SK-N-SH treated with all-trans-retinoic acid at 6 μM for 48 hours (cell line): Measurements from ENCODE around the gene TFB2M.

Source experiments
- ATAC-seq: fragments of 200-7000 bp; cut with Tn5 transposase; 3 replicates; pipeline ENCODE4 v1.9.1; 2020; ENCODE audit warnings: mild to moderate bottlenecking, moderate library complexity
- ARNTL ChIP-seq: fragments of 450-650 bp; formaldehyde crosslinking; IDR thresholded peaks from 2 replicates; pipeline ENCODE4 v1.5.0; 2020; ENCODE audit warnings: low read depth, mild to moderate bottlenecking, moderate library complexity, borderline replicate concordance
- BACH2 ChIP-seq: fragments of 250-450 bp; sonication (Bioruptor Pico); IDR thresholded peaks from 2 replicates; pipeline ENCODE4 v1.9.0; 2021; ENCODE audit warnings: mild to moderate bottlenecking, borderline replicate concordance
- CSDC2 ChIP-seq: fragments of 250-450 bp; sonication (Bioruptor Pico); IDR thresholded peaks from 2 replicates; pipeline ENCODE4 v1.5.0; 2020; ENCODE audit warnings: mild to moderate bottlenecking, moderate library complexity
- ESRRG ChIP-seq: fragments of 250-450 bp; sonication (Bioruptor Pico); IDR thresholded peaks from 2 replicates; pipeline ENCODE4 v1.6.1; 2021; ENCODE audit warnings: mild to moderate bottlenecking
- ISL1 ChIP-seq: fragments of 250-450 bp; sonication (Bioruptor Pico); IDR thresholded peaks from 2 replicates; pipeline ENCODE4 v2.1.2; 2022; ENCODE audit warnings: mild to moderate bottlenecking, moderate library complexity
- OSR1 ChIP-seq: fragments of 250-450 bp; sonication (Bioruptor Pico); IDR thresholded peaks from 2 replicates; pipeline ENCODE4 v1.8.0; 2022; ENCODE audit warnings: moderate library complexity, mild to moderate bottlenecking, inconsistent platforms
- POU6F1 ChIP-seq: fragments of 250-450 bp; sonication (Bioruptor Pico); IDR thresholded peaks from 2 replicates; pipeline ENCODE4 v1.8.0; 2021; ENCODE audit warnings: low read depth, mild to moderate bottlenecking, moderate library complexity, borderline replicate concordance
- PPARA ChIP-seq: fragments of 250-450 bp; sonication (Bioruptor Pico); IDR thresholded peaks from 2 replicates; pipeline ENCODE4 v1.5.0; 2020; ENCODE audit warnings: mild to moderate bottlenecking, borderline replicate concordance
- RARB ChIP-seq: fragments of 250-450 bp; sonication (Bioruptor Pico); IDR thresholded peaks from 2 replicates; pipeline ENCODE4 v1.8.0; 2021; ENCODE audit warnings: mild to moderate bottlenecking, moderate library complexity
- SNAI2 ChIP-seq: fragments of 250-450 bp; sonication (Bioruptor Pico); IDR thresholded peaks from 2 replicates; pipeline ENCODE4 v1.5.0; 2020; ENCODE audit warnings: mild to moderate bottlenecking, moderate library complexity
- TCF4 ChIP-seq: fragments of 250-450 bp; sonication (Bioruptor Pico); IDR thresholded peaks from 2 replicates; pipeline ENCODE4 v1.8.0; 2021; ENCODE audit warnings: mild to moderate bottlenecking, moderate library complexity, borderline replicate concordance
- TOX ChIP-seq: fragments of 250-450 bp; sonication (Bioruptor Pico); IDR thresholded peaks from 2 replicates; pipeline ENCODE4 v1.8.0; 2021; ENCODE audit warnings: mild to moderate bottlenecking, moderate library complexity, borderline replicate concordance
- TSHZ2 ChIP-seq: fragments of 250-450 bp; sonication (Bioruptor Pico); IDR thresholded peaks from 2 replicates; pipeline ENCODE4 v1.5.0; 2020; ENCODE audit warnings: mild to moderate bottlenecking, moderate library complexity
- ZC3H10 ChIP-seq: fragments of 250-450 bp; sonication (Bioruptor Pico); IDR thresholded peaks from 2 replicates; pipeline ENCODE4 v1.5.1; 2021; ENCODE audit warnings: mild to moderate bottlenecking, moderate library complexity
- ZFP3 ChIP-seq: fragments of 250-450 bp; sonication (Bioruptor Pico); IDR thresholded peaks from 2 replicates; pipeline ENCODE4 v1.5.0; 2020; ENCODE audit warnings: mild to moderate bottlenecking, moderate library complexity
- ZFP30 ChIP-seq: fragments of 450-650 bp; formaldehyde crosslinking; IDR thresholded peaks from 2 replicates; pipeline ENCODE4 v1.5.0; 2022; ENCODE audit warnings: mild to moderate bottlenecking, moderate library complexity
- ZNF70 ChIP-seq: fragments of 450-650 bp; formaldehyde crosslinking; IDR thresholded peaks from 2 replicates; pipeline ENCODE4 v1.5.0; 2020; ENCODE audit warnings: mild to moderate bottlenecking, moderate library complexity
- TF ChIP-seq, protein P1 (sequence below): fragments of 250-450 bp; sonication (Bioruptor Pico); IDR thresholded peaks from 2 replicates; pipeline ENCODE4 v1.8.0; 2020; ENCODE audit warnings: mild to moderate bottlenecking, moderate library complexity, borderline replicate concordance
- TF ChIP-seq, protein P2 (sequence below): fragments of 250-450 bp; sonication (Bioruptor Pico); IDR thresholded peaks from 2 replicates; pipeline ENCODE4 v1.5.1; 2021; ENCODE audit warnings: mild to moderate bottlenecking, moderate library complexity

TFB2M gene

GRCh38 chr1:246537887-246538286 lies 28.2 kb downstream of the TFB2M start (continued):
- TF ChIP-seq POU6F1 (CRISPR knock-in tag): no peak
- TF ChIP-seq OSR1 (CRISPR knock-in tag): no peak
- TF ChIP-seq ESRRG: no peak
- no peak for TF ChIP-seq SNAI2
- TF ChIP-seq CSDC2 (CRISPR knock-in tag): no peak
- TF ChIP-seq TSHZ2 (CRISPR knock-in tag): no peak
- TF ChIP-seq ARNTL (CRISPR knock-in tag): no peak
- no peak for TF ChIP-seq BACH2 (CRISPR knock-in tag)
- TF ChIP-seq, all 23 proteins: peak for 0

DNA sequence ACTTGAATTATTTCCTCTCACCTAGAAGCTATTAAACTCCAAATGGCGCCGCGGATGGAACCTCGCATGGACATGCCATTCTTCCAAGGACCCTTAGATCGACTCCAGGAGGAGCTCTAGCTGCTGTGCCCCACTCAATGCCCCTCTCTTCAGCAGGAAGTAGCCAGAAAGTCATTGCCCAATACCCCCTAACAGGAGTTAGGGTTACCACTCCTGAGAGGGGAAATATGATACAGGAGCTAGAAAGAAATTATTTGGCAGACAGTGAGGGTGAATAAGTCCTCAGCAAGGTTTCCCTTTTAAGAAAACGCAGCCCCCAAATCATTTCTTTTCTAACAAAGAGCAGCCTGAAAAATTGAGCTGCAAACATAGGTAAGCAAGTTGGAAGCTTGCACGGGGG lies 28.6 kb downstream of the TFB2M start:
- ATAC-seq: no peak
- TF ChIP-seq ESRRG (no peak), TCF4 (no peak), SNAI2 (no peak), ARNTL (CRISPR knock-in tag) (no peak), ZFP30 (CRISPR knock-in tag) (no peak), PPARA (CRISPR knock-in tag) (no peak), ZNF70 (CRISPR knock-in tag) (no peak), RARB (CRISPR knock-in tag) (no peak), ISL1 (no peak), BACH2 (CRISPR knock-in tag) (no peak), CSDC2 (CRISPR knock-in tag) (no peak)

DNA sequence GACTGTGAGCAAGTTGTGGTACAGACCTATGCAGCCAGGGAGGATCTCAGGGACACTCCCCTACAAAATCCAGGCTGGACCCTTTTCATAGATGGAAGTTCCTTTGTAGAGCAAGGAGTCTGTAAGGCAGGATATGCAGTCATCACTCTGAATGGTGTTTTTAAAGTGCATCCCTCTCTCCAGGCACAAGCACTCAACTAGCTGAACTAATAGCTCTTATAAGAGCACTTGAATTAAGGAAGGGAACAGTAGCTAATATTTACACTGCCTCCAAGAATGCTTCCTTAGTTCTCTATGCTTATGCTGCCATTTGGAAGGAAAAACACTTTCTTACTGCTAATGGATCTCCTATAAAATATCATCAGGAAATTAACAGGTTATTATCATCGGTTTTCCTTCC lies 31.9 kb downstream of the TFB2M start:
- TF ChIP-seq ESRRG (no peak), TSHZ2 (CRISPR knock-in tag) (no peak), ISL1 (no peak), SNAI2 (no peak), ZFP3 (CRISPR knock-in tag) (no peak), BACH2 (CRISPR knock-in tag) (no peak), ZC3H10 (CRISPR knock-in tag) (no peak), POU6F1 (CRISPR knock-in tag) (no peak), TOX (CRISPR knock-in tag) (no peak), TCF4 (no peak)
- TF ChIP-seq, protein P1, sequence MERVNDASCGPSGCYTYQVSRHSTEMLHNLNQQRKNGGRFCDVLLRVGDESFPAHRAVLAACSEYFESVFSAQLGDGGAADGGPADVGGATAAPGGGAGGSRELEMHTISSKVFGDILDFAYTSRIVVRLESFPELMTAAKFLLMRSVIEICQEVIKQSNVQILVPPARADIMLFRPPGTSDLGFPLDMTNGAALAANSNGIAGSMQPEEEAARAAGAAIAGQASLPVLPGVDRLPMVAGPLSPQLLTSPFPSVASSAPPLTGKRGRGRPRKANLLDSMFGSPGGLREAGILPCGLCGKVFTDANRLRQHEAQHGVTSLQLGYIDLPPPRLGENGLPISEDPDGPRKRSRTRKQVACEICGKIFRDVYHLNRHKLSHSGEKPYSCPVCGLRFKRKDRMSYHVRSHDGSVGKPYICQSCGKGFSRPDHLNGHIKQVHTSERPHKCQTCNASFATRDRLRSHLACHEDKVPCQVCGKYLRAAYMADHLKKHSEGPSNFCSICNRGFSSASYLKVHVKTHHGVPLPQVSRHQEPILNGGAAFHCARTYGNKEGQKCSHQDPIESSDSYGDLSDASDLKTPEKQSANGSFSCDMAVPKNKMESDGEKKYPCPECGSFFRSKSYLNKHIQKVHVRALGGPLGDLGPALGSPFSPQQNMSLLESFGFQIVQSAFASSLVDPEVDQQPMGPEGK: no peak
- TF ChIP-seq, protein P2, sequence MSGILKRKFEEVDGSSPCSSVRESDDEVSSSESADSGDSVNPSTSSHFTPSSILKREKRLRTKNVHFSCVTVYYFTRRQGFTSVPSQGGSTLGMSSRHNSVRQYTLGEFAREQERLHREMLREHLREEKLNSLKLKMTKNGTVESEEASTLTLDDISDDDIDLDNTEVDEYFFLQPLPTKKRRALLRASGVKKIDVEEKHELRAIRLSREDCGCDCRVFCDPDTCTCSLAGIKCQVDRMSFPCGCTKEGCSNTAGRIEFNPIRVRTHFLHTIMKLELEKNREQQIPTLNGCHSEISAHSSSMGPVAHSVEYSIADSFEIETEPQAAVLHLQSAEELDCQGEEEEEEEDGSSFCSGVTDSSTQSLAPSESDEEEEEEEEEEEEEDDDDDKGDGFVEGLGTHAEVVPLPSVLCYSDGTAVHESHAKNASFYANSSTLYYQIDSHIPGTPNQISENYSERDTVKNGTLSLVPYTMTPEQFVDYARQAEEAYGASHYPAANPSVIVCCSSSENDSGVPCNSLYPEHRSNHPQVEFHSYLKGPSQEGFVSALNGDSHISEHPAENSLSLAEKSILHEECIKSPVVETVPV (CRISPR knock-in tag): no peak
- no peak for ATAC-seq
